GM12878 (cell line): ENCODE measurements around the gene LRSAM1. TPM values are rescaled to one million over a fixed set of nuclear protein-coding genes. Genes with fewer than 3 reads are reported as not detected.

Experiments
- ATAC-seq: fragments of 200-7000 bp; cut with Tn5 transposase; 3 replicates; pipeline ENCODE4 v1.9.1; 2020; ENCODE audit warnings: mild to moderate bottlenecking, moderate library complexity
- BruUV-seq: library from RNA; stranded (reverse); fragments of 400-500 nt; replicated peaks from 2 replicates; lab custom pipeline; 2021; lab: Mats Ljungman, UMichigan
- CTCF ChIA-PET: fragments of 300-600 bp; sonication (Branson Sonifier 250); formaldehyde crosslinking; extraction: SDS; loops from one replicate; lab custom pipeline; 2021; ENCODE audit warnings: inconsistent platforms; lab: Yijun Ruan, JAX
- POLR2A ChIA-PET: fragments of 350-600 bp; formaldehyde crosslinking; extraction: SDS; loops from one replicate; lab custom pipeline; 2021; ENCODE audit warnings: inconsistent platforms; lab: Charles Lee
- RAD21 ChIA-PET: fragments of 300-600 bp; sonication (Branson Sonifier 250); formaldehyde crosslinking; loops from one replicate; lab custom pipeline; 2023; ENCODE audit warnings: antibody characterized with exemption; ENCODE audit not compliant: unreplicated experiment; lab: Charles Lee
- SMC1A ChIA-PET: fragments of 300-600 bp; sonication (Branson Sonifier 250); formaldehyde crosslinking; loops from one replicate; lab custom pipeline; 2023; ENCODE audit not compliant: unreplicated experiment, uncharacterized antibody; lab: Charles Lee
- DNase-seq: peaks from one replicate; pipeline ENCODE4 v3.0.0-alpha.2; 2011; ENCODE audit warnings: low read depth, low spot score
- FAIRE-seq: peaks from 3 replicates; lab custom pipeline; 2011; peaks lifted over from hg19 to GRCh38; lab: Jason Lieb, UNC
- H2AFZ ChIP-seq: 2 replicates; pipeline ENCODE4 v1.6.0; 2011; ENCODE audit warnings: low read depth, low read length, control low read depth; ENCODE audit not compliant: control insufficient read depth
- H3K27ac ChIP-seq: 2 replicates; pipeline ENCODE4 v1.5.1; 2011; ENCODE audit warnings: control low read depth; ENCODE audit not compliant: control insufficient read depth, insufficient read depth
- H3K27me3 ChIP-seq, 2 experiments: replicated peaks in 1 of 2; 2 replicates each; pipeline versions ENCODE4 v1.6.0 to v1.6.1; 2011; ENCODE audit warnings: low read length in 1 of 2; ENCODE audit not compliant: control insufficient read depth in 2 of 2, insufficient read depth in 2 of 2
- H3K36me3 ChIP-seq, 2 experiments: 2 replicates each; pipeline ENCODE4 v1.5.1; 2011; ENCODE audit warnings: low read length in 1 of 2; ENCODE audit not compliant: control insufficient read depth in 2 of 2, insufficient read depth in 2 of 2
- H3K4me1 ChIP-seq: 2 replicates; pipeline ENCODE4 v1.6.1; 2011; ENCODE audit warnings: mild to moderate bottlenecking, low read length, moderate library complexity, mixed read lengths; ENCODE audit not compliant: control insufficient read depth, insufficient read depth
- H3K4me2 ChIP-seq: 2 replicates; pipeline ENCODE4 v1.6.0; 2011; ENCODE audit warnings: control low read depth; ENCODE audit not compliant: control insufficient read depth, insufficient read depth
- H3K4me3 ChIP-seq: fragments of 200-600 bp; sonication (generic); 2 replicates; pipeline ENCODE4 v1.5.1; 2016
- H3K79me2 ChIP-seq: 2 replicates; pipeline ENCODE4 v1.6.0; 2011; ENCODE audit warnings: low read length; ENCODE audit not compliant: control insufficient read depth, insufficient read depth
- H3K9ac ChIP-seq: 2 replicates; pipeline ENCODE4 v1.8.0; 2011; ENCODE audit warnings: low read length, control low read depth, mixed read lengths; ENCODE audit not compliant: control insufficient read depth, insufficient read depth
- H3K9me3 ChIP-seq: replicated peaks from 3 replicates; pipeline ENCODE4 v1.5.1; 2011; ENCODE audit warnings: mild to moderate bottlenecking, low read length; ENCODE audit not compliant: control insufficient read depth, insufficient read depth
- H4K20me1 ChIP-seq: 2 replicates; pipeline ENCODE4 v1.6.0; 2011; ENCODE audit not compliant: control insufficient read depth, insufficient read depth
- CEBPZ ChIP-seq: fragments of 150-350 bp; IDR thresholded peaks from 2 replicates; pipeline ENCODE4 v1.6.1; 2016; ENCODE audit warnings: low read depth, low read length
- CREM ChIP-seq: IDR thresholded peaks from 2 replicates; pipeline ENCODE4 v1.6.1; 2014; ENCODE audit warnings: antibody characterized with exemption, low read depth
- EED ChIP-seq: sonication (generic); IDR thresholded peaks from 2 replicates; pipeline ENCODE4 v1.6.1; 2016; ENCODE audit warnings: antibody characterized with exemption, low read depth
- FOXK2 ChIP-seq: fragments of 450-650 bp; IDR thresholded peaks from 2 replicates; pipeline ENCODE4 v1.6.1; 2017; ENCODE audit warnings: mild to moderate bottlenecking, moderate library complexity
- GABPA ChIP-seq: IDR thresholded peaks from 2 replicates; pipeline ENCODE4 v1.6.1; 2014; ENCODE audit warnings: antibody characterized with exemption, low read depth, mild to moderate bottlenecking, inconsistent platforms
- HDAC6 ChIP-seq: fragments of 200-600 bp; sonication (generic); IDR thresholded peaks from one replicate; pipeline ENCODE4 v1.8.0; 2017; ENCODE audit warnings: antibody characterized with exemption; ENCODE audit not compliant: unreplicated experiment
- JUNB ChIP-seq: IDR thresholded peaks from 2 replicates; pipeline ENCODE4 v1.6.1; 2016; ENCODE audit warnings: antibody characterized with exemption, mild to moderate bottlenecking
- NFIC ChIP-seq: IDR thresholded peaks from 2 replicates; pipeline ENCODE4 v1.6.1; 2012; ENCODE audit warnings: low read depth, mild to moderate bottlenecking, inconsistent platforms, low read length, moderate library complexity
- RUNX3 ChIP-seq: IDR thresholded peaks from 2 replicates; pipeline ENCODE4 v1.6.1; 2012; ENCODE audit warnings: low read length, inconsistent platforms
- SMAD1 ChIP-seq: fragments of 450-650 bp; IDR thresholded peaks from 2 replicates; pipeline ENCODE4 v1.6.1; 2018; ENCODE audit warnings: mild to moderate bottlenecking, low read depth; ENCODE audit not compliant: partially characterized antibody
- SRF ChIP-seq, 2 experiments: IDR thresholded peaks; 2 replicates each; pipeline ENCODE4 v1.6.1; 2011; ENCODE audit warnings: low read depth in 2 of 2, low read length in 2 of 2, mild to moderate bottlenecking in 1 of 2, moderate library complexity in 1 of 2
- YBX1 ChIP-seq: fragments of 450-650 bp; IDR thresholded peaks from 2 replicates; pipeline ENCODE4 v1.6.1; 2016; ENCODE audit warnings: antibody characterized with exemption
- ZNF207 ChIP-seq: fragments of 450-650 bp; IDR thresholded peaks from 2 replicates; pipeline ENCODE4 v1.6.1; 2014; ENCODE audit warnings: antibody characterized with exemption, mild to moderate bottlenecking, borderline replicate concordance
- ZSCAN29 ChIP-seq: fragments of 450-650 bp; IDR thresholded peaks from 2 replicates; pipeline ENCODE4 v1.6.1; 2017; ENCODE audit warnings: mild to moderate bottlenecking, moderate library complexity
- ZZZ3 ChIP-seq: IDR thresholded peaks from 2 replicates; pipeline ENCODE4 v1.6.1; 2011; ENCODE audit warnings: low read depth; ENCODE audit not compliant: control insufficient read depth, insufficient read length
- WGBS: methylation state at CpG from one replicate; pipeline ENCODE4 v1.1.6; 2016; ENCODE audit warnings: low lambda C conversion rate; ENCODE audit not compliant: insufficient replicate concordance, insufficient coverage; ENCODE audit errors: missing lambda C conversion rate; 5-methylcytosine and 5-hydroxymethylcytosine counted together
- in situ Hi-C: fragments of 300-500 bp; cut with MboI; formaldehyde crosslinking; loops from 9 replicates; pipeline ENCODE4 v1.14.3; 2018; ENCODE audit warnings: mixed read lengths
- intact Hi-C: fragments of 100-400 bp; cut with micrococcal nuclease; formaldehyde crosslinking; loops from one replicate; pipeline ENCODE4 v1.14.2; 2022; ENCODE audit not compliant: unreplicated experiment
- polyA plus RNA-seq, 11 experiments: library from polyadenylated mRNA; depleted of rRNA in 4 of 11; unstranded in 6 of 11; stranded (reverse) in 5 of 11; fragments of >200 nt; fragmentation: Nextera tagmentation in 4 of 11; fragmentation: Illumina TruSeq in 1 of 11; extraction: Ambion mirVana in 4 of 11; extraction: Trizol in 1 of 11; gene quantifications; 1 replicate in 1 of 11; 2 replicates in 10 of 11; pipeline versions ENCODE4 v1.2.1 to v1.2.3, GENCODE V29; 2011 to 2016; ENCODE audit warnings: inconsistent platforms in 2 of 11, missing spikeins in 2 of 11, low read depth in 1 of 11
- total RNA-seq, 4 experiments: library from RNA; depleted of rRNA in 3 of 4; stranded (reverse); fragments of >200 nt in 3 of 4; fragmentation: Illumina TruSeq in 1 of 4; extraction: Trizol in 1 of 4; gene quantifications; 2 replicates each; pipeline versions ENCODE4 v1.2.1 to v1.2.3, GENCODE V29; 2013 to 2021
- TF ChIP-seq, protein P1 (sequence below), 3 experiments: IDR thresholded peaks in 2 of 3; conservative IDR thresholded peaks in 1 of 3; 2 replicates each; pipeline ENCODE4 v1.5.1; 2011; ENCODE audit warnings: low read depth in 3 of 3, low read length in 3 of 3, mild to moderate bottlenecking in 3 of 3, control low read depth in 2 of 3, moderate library complexity in 2 of 3, inconsistent platforms in 1 of 3, mixed read lengths in 1 of 3; ENCODE audit not compliant: control insufficient read depth in 2 of 3, insufficient read depth in 1 of 3; ENCODE audit errors: extremely low read depth in 1 of 3
- TF ChIP-seq, protein P2 (sequence below): IDR thresholded peaks from 2 replicates; pipeline ENCODE4 v1.6.1; 2012; ENCODE audit warnings: low read depth, low read length, improper control_type of control experiment

The LRSAM1 gene
- total and polyA plus RNA-seq, 10 of the 15 experiments (the other 5 are each of a cell fraction or from before 2014, with no cell fraction given) = 0.14 to 23.4 (median 11.7) TPM

DNA sequence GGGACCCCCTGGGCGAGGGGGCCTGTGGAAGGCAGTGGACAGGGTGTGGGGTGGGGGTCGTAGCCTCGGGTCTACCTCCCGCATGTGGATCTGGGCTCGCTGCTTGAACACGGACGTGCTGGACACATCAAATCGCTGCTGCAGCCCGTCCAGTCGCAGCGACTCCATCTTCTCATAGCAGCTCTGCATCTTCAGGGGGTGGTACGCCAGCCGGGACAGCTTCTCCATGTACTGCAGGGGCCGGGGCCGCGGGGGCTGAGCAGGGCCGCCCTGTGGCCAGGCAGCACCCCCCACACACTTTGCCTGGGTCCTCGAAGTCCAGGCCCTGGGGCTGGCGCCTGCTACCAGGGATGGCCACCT is 57.6 kb downstream of the LRSAM1 start (continued):
- TF ChIP-seq, protein P1, sequence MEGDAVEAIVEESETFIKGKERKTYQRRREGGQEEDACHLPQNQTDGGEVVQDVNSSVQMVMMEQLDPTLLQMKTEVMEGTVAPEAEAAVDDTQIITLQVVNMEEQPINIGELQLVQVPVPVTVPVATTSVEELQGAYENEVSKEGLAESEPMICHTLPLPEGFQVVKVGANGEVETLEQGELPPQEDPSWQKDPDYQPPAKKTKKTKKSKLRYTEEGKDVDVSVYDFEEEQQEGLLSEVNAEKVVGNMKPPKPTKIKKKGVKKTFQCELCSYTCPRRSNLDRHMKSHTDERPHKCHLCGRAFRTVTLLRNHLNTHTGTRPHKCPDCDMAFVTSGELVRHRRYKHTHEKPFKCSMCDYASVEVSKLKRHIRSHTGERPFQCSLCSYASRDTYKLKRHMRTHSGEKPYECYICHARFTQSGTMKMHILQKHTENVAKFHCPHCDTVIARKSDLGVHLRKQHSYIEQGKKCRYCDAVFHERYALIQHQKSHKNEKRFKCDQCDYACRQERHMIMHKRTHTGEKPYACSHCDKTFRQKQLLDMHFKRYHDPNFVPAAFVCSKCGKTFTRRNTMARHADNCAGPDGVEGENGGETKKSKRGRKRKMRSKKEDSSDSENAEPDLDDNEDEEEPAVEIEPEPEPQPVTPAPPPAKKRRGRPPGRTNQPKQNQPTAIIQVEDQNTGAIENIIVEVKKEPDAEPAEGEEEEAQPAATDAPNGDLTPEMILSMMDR (IDR thresholded peaks at IDR 0.05 in 2 of 3, conservative IDR thresholded peaks at IDR 0.05 in 1 of 3; ENCODE audit: control insufficient read depth in 2 of 3, extremely low read depth in 1 of 3, insufficient read depth in 1 of 3, low read depth in 3 of 3, low read length in 3 of 3) = no peak
- TF ChIP-seq ZNF207 (no peak), FOXK2 (no peak), YBX1 (no peak), JUNB (no peak), EED (no peak), SRF (IDR thresholded peaks at IDR 0.05; ENCODE audit: low read depth in 2 of 2, low read length in 2 of 2) (no peak)
- TF ChIP-seq, protein P2, sequence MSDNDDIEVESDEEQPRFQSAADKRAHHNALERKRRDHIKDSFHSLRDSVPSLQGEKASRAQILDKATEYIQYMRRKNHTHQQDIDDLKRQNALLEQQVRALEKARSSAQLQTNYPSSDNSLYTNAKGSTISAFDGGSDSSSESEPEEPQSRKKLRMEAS = no peak

GRCh38 chr9:127509261-127509954 is 58.1 kb downstream of the LRSAM1 start:
- H3K79me2 ChIP-seq = no peaks in the 10 kb centered on the region
- H3K27me3 ChIP-seq = no peaks in the 10 kb centered on the region
- ChIA-PET CTCF (interaction anchor here (0.6 to 2.3 kb wide), 2 partner anchors 16 to 553 kb away, joined by 3 to 5 read pairs; no protein-coding TSS in a partner anchor), SMC1A (no interaction called here), RAD21 (no interaction called here), POLR2A (no interaction called here)
- no TSS peak for BruUV-seq
- no peaks in the 10 kb centered on the region for H3K4me1 ChIP-seq
- no peak overlapping the region for H3K4me3 ChIP-seq
- in situ Hi-C loops = no loop called here
- 57% methylated on average over 13 of the region's 13 CpGs for WGBS
- H3K9ac ChIP-seq = no peak overlapping the region
- H3K36me3 ChIP-seq = no peaks in the 10 kb centered on the region
- ATAC-seq (no peak), DNase-seq (no peak), FAIRE-seq (no peak)
- H3K4me2 ChIP-seq = no peak overlapping the region
- intact Hi-C loops = no loop called here
- no peak overlapping the region for H2AFZ ChIP-seq
- H3K27ac ChIP-seq = no peak overlapping the region
- H4K20me1 ChIP-seq = no peaks in the 10 kb centered on the region
- no peaks in the 10 kb centered on the region for H3K9me3 ChIP-seq
- TF ChIP-seq RUNX3 = no peak
- TF ChIP-seq GABPA = no peak
- TF ChIP-seq SMAD1 = no peak
- no peak for TF ChIP-seq ZSCAN29
- TF ChIP-seq CEBPZ = no peak
- no peak for TF ChIP-seq HDAC6
- TF ChIP-seq NFIC = no peak
- TF ChIP-seq CREM = no peak
- no peak for TF ChIP-seq ZZZ3
